SK-N-SH (cell line): Measurements from ENCODE around the gene PRM1. TPM values are rescaled to one million over a fixed set of nuclear protein-coding genes. Genes with fewer than 3 reads are reported as not detected.

Experiments used
- CTCF ChIA-PET: fragments of 300-600, 350-600 bp; formaldehyde crosslinking; extraction: SDS; loops from one replicate; lab custom pipeline; 2021; lab: Yijun Ruan, JAX
- POLR2A ChIA-PET: fragments of 350-600 bp; sonication (Branson Sonifier 250); formaldehyde crosslinking; extraction: SDS; loops from one replicate; lab custom pipeline; 2020; ENCODE audit warnings: antibody characterized with exemption, inconsistent platforms; lab: Yijun Ruan, JAX
- DNase-seq: peaks from one replicate; pipeline ENCODE4 v3.0.0; 2012
- H2AFZ ChIP-seq: fragments of 200-600 bp; sonication (generic); 2 replicates; pipeline ENCODE4 v1.8.1; 2016; ENCODE audit warnings: antibody characterized with exemption, mild to moderate bottlenecking, low read depth
- H3F3A ChIP-seq: fragments of 200-600 bp; sonication (generic); replicated peaks from 2 replicates; pipeline ENCODE3; 2016; ENCODE audit warnings: antibody characterized with exemption, mild to moderate bottlenecking; ENCODE audit not compliant: insufficient read depth
- H3K27ac ChIP-seq, 2 experiments: fragments of 200-500 bp in 1 of 2; fragments of 200-600 bp in 1 of 2; sonication (Bioruptor generic) in 1 of 2; sonication (generic), shearing (Covaris generic) in 1 of 2; 2 replicates each; pipeline versions ENCODE4 v1.5.1 to v1.6.1; 2014 to 2016; ENCODE audit warnings: low read depth in 2 of 2, inconsistent platforms in 1 of 2, low read length in 1 of 2, mild to moderate bottlenecking in 1 of 2, mixed read lengths in 1 of 2
- H3K27me3 ChIP-seq: fragments of 200-600 bp; sonication (generic), shearing (Covaris generic); 2 replicates; pipeline ENCODE4 v1.6.1; 2016; ENCODE audit warnings: mixed run types; ENCODE audit not compliant: insufficient read depth
- H3K36me3 ChIP-seq, 2 experiments: fragments of 200-500 bp in 1 of 2; fragments of 200-600 bp in 1 of 2; sonication (Bioruptor generic) in 1 of 2; sonication (generic) in 1 of 2; replicated peaks in 1 of 2; 2 replicates each; pipeline versions ENCODE3 to v1.5.1; 2014 to 2016; ENCODE audit warnings: low read length in 1 of 2, mild to moderate bottlenecking in 1 of 2; ENCODE audit not compliant: insufficient read depth in 2 of 2, control insufficient read depth in 1 of 2
- H3K4me1 ChIP-seq, 2 experiments: fragments of 200-500 bp in 1 of 2; fragments of 200-600 bp in 1 of 2; sonication (Bioruptor generic) in 1 of 2; sonication (generic), shearing (Covaris generic) in 1 of 2; 2 replicates each; pipeline versions ENCODE4 v1.5.1 to v1.6.1; 2014 to 2016; ENCODE audit warnings: low read depth in 1 of 2, low read length in 1 of 2, mixed run types in 1 of 2; ENCODE audit not compliant: insufficient read depth in 2 of 2, control insufficient read depth in 1 of 2
- H3K4me2 ChIP-seq: fragments of 200-600 bp; sonication (generic), shearing (Covaris generic); 2 replicates; pipeline ENCODE4 v1.6.1; 2017; ENCODE audit warnings: mixed run types
- H3K4me3 ChIP-seq, 2 experiments: fragments of 200-500 bp in 1 of 2; fragments of 200-600 bp in 1 of 2; sonication (Bioruptor generic) in 1 of 2; sonication (generic), shearing (Covaris generic) in 1 of 2; 2 replicates each; pipeline versions ENCODE4 v1.5.1 to v1.8.1; 2014 to 2016; ENCODE audit warnings: low read depth in 2 of 2, inconsistent platforms in 1 of 2, low read length in 1 of 2, mild to moderate bottlenecking in 1 of 2, mixed read lengths in 1 of 2, moderate library complexity in 1 of 2
- H3K79me2 ChIP-seq: fragments of 200-600 bp; sonication (generic); 2 replicates; pipeline ENCODE4 v1.8.1; 2017; ENCODE audit warnings: mild to moderate bottlenecking; ENCODE audit not compliant: insufficient read depth
- H3K9ac ChIP-seq: fragments of 200-600 bp; sonication (generic); 2 replicates; pipeline ENCODE4 v1.6.1; 2017; ENCODE audit warnings: mixed run types
- H3K9me2 ChIP-seq: fragments of 200-600 bp; sonication (generic); 2 replicates; pipeline ENCODE4 v1.6.1; 2017; ENCODE audit warnings: mixed run types
- H3K9me3 ChIP-seq: fragments of 200-600 bp; sonication (generic); 2 replicates; pipeline ENCODE4 v1.6.1; 2017; ENCODE audit warnings: mixed run types, mild to moderate bottlenecking, moderate library complexity
- H4K20me1 ChIP-seq: fragments of 200-600 bp; sonication (generic); 2 replicates; pipeline ENCODE4 v1.6.1; 2017; ENCODE audit warnings: mild to moderate bottlenecking, mixed run types; ENCODE audit not compliant: insufficient read depth
- CHD2 ChIP-seq: fragments of 150-350 bp; IDR thresholded peaks from 2 replicates; pipeline ENCODE4 v1.6.1; 2018; ENCODE audit warnings: low read length; ENCODE audit not compliant: partially characterized antibody
- NRF1 ChIP-seq: IDR thresholded peaks from 2 replicates; pipeline ENCODE4 v1.6.1; 2012; ENCODE audit warnings: low read depth, mild to moderate bottlenecking, low read length
- PBX3 ChIP-seq: IDR thresholded peaks from 2 replicates; pipeline ENCODE4; 2012
- RCOR1 ChIP-seq: fragments of 150-350 bp; IDR thresholded peaks from 2 replicates; pipeline ENCODE4 v1.6.1; 2017; ENCODE audit warnings: antibody characterized with exemption, low read length
- RXRA ChIP-seq: IDR thresholded peaks from 2 replicates; pipeline ENCODE4 v1.4.0; 2012; ENCODE audit warnings: low read depth, mild to moderate bottlenecking, borderline replicate concordance
- SIN3A ChIP-seq: IDR thresholded peaks from 2 replicates; pipeline ENCODE4 v1.6.1; 2012; ENCODE audit warnings: low read depth, mild to moderate bottlenecking, low read length, moderate library complexity, borderline replicate concordance
- TAF1 ChIP-seq: IDR thresholded peaks from 2 replicates; pipeline ENCODE4 v1.6.1; 2012; ENCODE audit warnings: low read depth, mild to moderate bottlenecking, low read length, moderate library complexity, borderline replicate concordance
- TCF12 ChIP-seq: IDR thresholded peaks from 2 replicates; pipeline ENCODE4 v1.4.0; 2012
- WGBS: methylation state at CpG from one replicate; pipeline ENCODE4 v1.1.6; 2017; ENCODE audit warnings: low lambda C conversion rate; 5-methylcytosine and 5-hydroxymethylcytosine counted together
- polyA plus RNA-seq, 3 experiments: library from polyadenylated mRNA; depleted of rRNA; stranded (reverse); fragments of >200 nt; gene quantifications; 2 replicates each; pipeline ENCODE4 v1.2.3, GENCODE V29; 2012
- TF ChIP-seq, protein P1 (sequence below): IDR thresholded peaks from 2 replicates; pipeline ENCODE4 v1.6.1; 2012; ENCODE audit warnings: mild to moderate bottlenecking, low read depth, low read length, moderate library complexity

Gene PRM1
- polyA plus RNA-seq, 1 of the 3 experiments (the other 2 are of a cell fraction) = not detected

DNA sequence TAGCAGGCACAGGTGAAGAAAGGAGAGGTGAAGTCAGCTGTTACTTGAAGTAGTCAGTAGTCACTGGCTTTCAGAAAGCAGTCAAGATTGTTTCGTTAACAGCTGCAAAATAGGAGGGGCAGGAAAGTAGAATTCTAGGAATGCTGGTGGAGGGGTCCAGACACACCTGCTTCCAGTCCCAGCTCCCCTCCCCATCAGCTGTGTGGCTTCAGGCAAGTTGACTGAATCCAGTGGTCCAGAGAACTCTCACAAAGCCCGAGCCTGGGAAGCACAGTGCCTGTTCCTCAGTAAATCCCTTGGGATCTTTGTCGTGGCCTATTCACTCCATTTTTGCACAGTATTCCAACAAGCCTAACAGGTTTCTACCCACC, 20.5 kb downstream of the PRM1 start:
- ChIA-PET POLR2A (interaction anchor here (0.6 kb wide), 1 partner anchor 310 kb away, joined by 3 read pairs; no protein-coding TSS in a partner anchor), CTCF (interaction anchor here (1.0 to 14.4 kb wide), 4 partner anchors 37 to 306 kb away, joined by 3 to 318 read pairs (median 3); no protein-coding TSS in a partner anchor)
- TF ChIP-seq NRF1 (no peak), RCOR1 (no peak), CHD2 (no peak), PBX3 (no peak), TCF12 (no peak), SIN3A (no peak), RXRA (no peak), TAF1 (no peak)
- TF ChIP-seq, protein P1, sequence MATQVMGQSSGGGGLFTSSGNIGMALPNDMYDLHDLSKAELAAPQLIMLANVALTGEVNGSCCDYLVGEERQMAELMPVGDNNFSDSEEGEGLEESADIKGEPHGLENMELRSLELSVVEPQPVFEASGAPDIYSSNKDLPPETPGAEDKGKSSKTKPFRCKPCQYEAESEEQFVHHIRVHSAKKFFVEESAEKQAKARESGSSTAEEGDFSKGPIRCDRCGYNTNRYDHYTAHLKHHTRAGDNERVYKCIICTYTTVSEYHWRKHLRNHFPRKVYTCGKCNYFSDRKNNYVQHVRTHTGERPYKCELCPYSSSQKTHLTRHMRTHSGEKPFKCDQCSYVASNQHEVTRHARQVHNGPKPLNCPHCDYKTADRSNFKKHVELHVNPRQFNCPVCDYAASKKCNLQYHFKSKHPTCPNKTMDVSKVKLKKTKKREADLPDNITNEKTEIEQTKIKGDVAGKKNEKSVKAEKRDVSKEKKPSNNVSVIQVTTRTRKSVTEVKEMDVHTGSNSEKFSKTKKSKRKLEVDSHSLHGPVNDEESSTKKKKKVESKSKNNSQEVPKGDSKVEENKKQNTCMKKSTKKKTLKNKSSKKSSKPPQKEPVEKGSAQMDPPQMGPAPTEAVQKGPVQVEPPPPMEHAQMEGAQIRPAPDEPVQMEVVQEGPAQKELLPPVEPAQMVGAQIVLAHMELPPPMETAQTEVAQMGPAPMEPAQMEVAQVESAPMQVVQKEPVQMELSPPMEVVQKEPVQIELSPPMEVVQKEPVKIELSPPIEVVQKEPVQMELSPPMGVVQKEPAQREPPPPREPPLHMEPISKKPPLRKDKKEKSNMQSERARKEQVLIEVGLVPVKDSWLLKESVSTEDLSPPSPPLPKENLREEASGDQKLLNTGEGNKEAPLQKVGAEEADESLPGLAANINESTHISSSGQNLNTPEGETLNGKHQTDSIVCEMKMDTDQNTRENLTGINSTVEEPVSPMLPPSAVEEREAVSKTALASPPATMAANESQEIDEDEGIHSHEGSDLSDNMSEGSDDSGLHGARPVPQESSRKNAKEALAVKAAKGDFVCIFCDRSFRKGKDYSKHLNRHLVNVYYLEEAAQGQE = no peak
- H3F3A ChIP-seq = peaks cover 4% of the 10 kb centered on the region
- no peaks in the 10 kb centered on the region for H3K9me3 ChIP-seq
- H3K79me2 ChIP-seq = peaks cover under 1% of the 10 kb centered on the region; the same call in 1 of the 2 replicates
- DNase-seq = no peak
- no peaks in the 10 kb centered on the region for H3K9me2 ChIP-seq
- H3K27me3 ChIP-seq = no peaks in the 10 kb centered on the region
- H4K20me1 ChIP-seq = no peaks in the 10 kb centered on the region
- H3K4me2 ChIP-seq = no peak overlapping the region
- no peak overlapping the region for H2AFZ ChIP-seq
- no peak overlapping the region for H3K27ac ChIP-seq
- no peak overlapping the region for H3K9ac ChIP-seq
- H3K36me3 ChIP-seq = no peaks in the 10 kb centered on the region
- H3K4me3 ChIP-seq = no peak overlapping the region
- H3K4me1 ChIP-seq = peaks cover 0 to 17% of the 10 kb centered on the region in 2 experiments; a peak in 1 of 4 replicates
- WGBS = 65% methylated on average over 2 of the region's 3 CpGs

DNA sequence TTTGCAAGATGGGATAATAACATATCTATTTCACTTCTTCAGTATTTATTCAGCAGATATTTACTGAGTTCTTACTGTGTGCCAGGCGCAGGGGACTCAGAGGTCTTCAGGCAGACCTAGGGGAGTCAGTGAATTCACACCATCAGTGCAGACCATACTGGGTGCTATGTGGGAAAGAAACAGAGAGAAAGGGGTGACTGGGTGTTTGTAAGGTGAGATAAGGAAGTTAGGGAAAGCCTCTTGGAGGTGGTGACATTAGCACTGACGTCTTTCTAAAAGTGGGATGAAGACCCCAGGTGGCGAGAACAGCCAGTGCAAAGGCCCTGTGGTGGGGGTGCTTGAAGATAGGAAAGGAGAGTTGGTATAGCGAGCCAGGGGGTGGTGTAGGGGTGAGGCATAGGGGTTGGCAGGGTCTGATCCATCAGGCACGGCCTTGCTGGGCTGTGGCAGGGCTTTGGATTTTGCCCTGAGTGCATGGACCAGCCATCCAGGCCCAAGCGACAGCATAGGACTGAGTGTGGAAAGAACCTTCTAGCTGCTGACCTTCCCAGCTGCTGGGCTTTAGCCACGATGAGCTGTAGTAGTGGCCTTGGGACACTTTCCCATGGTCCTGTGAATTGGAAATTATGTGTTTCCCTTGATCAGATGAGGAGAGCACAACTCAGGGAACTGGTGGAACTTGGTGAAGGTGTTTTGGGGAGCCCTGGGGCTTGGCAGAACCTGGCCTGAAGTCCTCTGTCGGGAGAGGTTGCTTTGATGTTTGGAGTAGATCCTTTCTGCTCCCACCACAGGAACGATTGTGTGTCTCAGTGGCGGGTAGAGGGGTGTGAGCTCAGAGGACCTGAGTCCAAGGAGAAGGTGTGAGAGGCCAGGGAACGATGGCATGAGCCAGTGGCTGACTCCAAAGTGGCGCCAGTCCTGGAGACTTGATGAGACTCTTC, 21.2 kb downstream of the PRM1 start:
- Histone ChIP-seq H3K4me2 (no peak overlapping the region), H3K4me3 (no peak overlapping the region), H3K36me3 (no peaks in the 10 kb centered on the region), H2AFZ (no peak overlapping the region), H3K9ac (no peak overlapping the region), H3K27me3 (no peaks in the 10 kb centered on the region), H3K4me1 (peaks cover 0 to 21% of the 10 kb centered on the region in 2 experiments; a peak in 1 of 4 replicates), H3K9me2 (no peaks in the 10 kb centered on the region), H3K9me3 (no peaks in the 10 kb centered on the region), H4K20me1 (peaks cover 6% of the 10 kb centered on the region), H3K27ac (no peak overlapping the region), H3K79me2 (peaks cover 7% of the 10 kb centered on the region; the same call in 1 of the 2 replicates), H3F3A (peaks cover 4% of the 10 kb centered on the region)
- 87% methylated on average over 12 of the region's 12 CpGs for WGBS
- TF ChIP-seq NRF1 = no peak
- ChIA-PET CTCF (interaction anchor here (1.0 to 14.4 kb wide), 6 partner anchors 37 to 306 kb away, joined by 3 to 318 read pairs (median 5); no protein-coding TSS in a partner anchor), POLR2A (interaction anchor here (0.6 to 1.3 kb wide), 4 partner anchors 38 to 309 kb away, joined by 3 to 4 read pairs (median 3); no protein-coding TSS in a partner anchor)
- no peak for DNase-seq
